OCI-LY1 (cell line): Measurements from ENCODE around the gene PARD3.

ENCODE experiments used
- H2AFZ ChIP-seq: fragments of 200-600 bp; sonication (generic), shearing (Covaris generic); 2 replicates; pipeline ENCODE4 v1.6.0; 2014; ENCODE audit warnings: antibody characterized with exemption, mild to moderate bottlenecking, low read length
- H3F3A ChIP-seq: fragments of 200-600 bp; sonication (generic), shearing (Covaris generic); 2 replicates; pipeline ENCODE4 v1.6.0; 2014; ENCODE audit warnings: mild to moderate bottlenecking, antibody characterized with exemption, low read length, moderate library complexity; ENCODE audit not compliant: insufficient read depth
- H3K27ac ChIP-seq: fragments of 200-600 bp; sonication (generic); 2 replicates; pipeline ENCODE4 v1.5.1; 2014; ENCODE audit warnings: low read length, mixed run types, mild to moderate bottlenecking, low read depth; ENCODE audit not compliant: poor library complexity, severe bottlenecking
- H3K27me3 ChIP-seq: fragments of 200-600 bp; sonication (generic); 2 replicates; pipeline ENCODE4 v1.6.0; 2014; ENCODE audit warnings: antibody characterized with exemption, mild to moderate bottlenecking, low read length, moderate library complexity; ENCODE audit not compliant: insufficient read depth
- H3K36me3 ChIP-seq: fragments of 200-600 bp; sonication (generic); 2 replicates; pipeline ENCODE4 v1.6.1; 2014; ENCODE audit warnings: mild to moderate bottlenecking, antibody characterized with exemption, low read length, moderate library complexity, mixed read lengths; ENCODE audit not compliant: insufficient read depth
- H3K4me1 ChIP-seq: fragments of 200-600 bp; sonication (generic); 2 replicates; pipeline ENCODE4 v1.5.1; 2014; ENCODE audit warnings: mild to moderate bottlenecking, low read length, moderate library complexity; ENCODE audit not compliant: insufficient read depth, severe bottlenecking
- H3K4me2 ChIP-seq: fragments of 200-600 bp; sonication (generic), shearing (Covaris generic); 2 replicates; pipeline ENCODE4 v1.6.1; 2014; ENCODE audit warnings: low read length
- H3K4me3 ChIP-seq: fragments of 200-600 bp; sonication (generic); 2 replicates; pipeline ENCODE4 v1.5.1; 2014; ENCODE audit warnings: low read length, low read depth, mild to moderate bottlenecking, mixed read lengths; ENCODE audit not compliant: poor library complexity, severe bottlenecking
- H3K79me2 ChIP-seq: fragments of 200-600 bp; shearing (Covaris generic); 2 replicates; pipeline ENCODE4 v1.6.1; 2016; ENCODE audit warnings: mixed run types, low read length, mixed read lengths; ENCODE audit not compliant: insufficient read depth
- H3K9ac ChIP-seq: fragments of 200-600 bp; sonication (generic), shearing (Covaris generic); 2 replicates; pipeline ENCODE4 v1.6.1; 2014; ENCODE audit warnings: mild to moderate bottlenecking, low read length, mixed read lengths
- H3K9me2 ChIP-seq: fragments of 200-600 bp; sonication (generic), shearing (Covaris generic); 2 replicates; pipeline ENCODE4 v1.6.1; 2014; ENCODE audit warnings: low read depth, mild to moderate bottlenecking, low read length, mixed read lengths
- H3K9me3 ChIP-seq: fragments of 200-600 bp; shearing (Covaris generic); 2 replicates; pipeline ENCODE4 v1.6.1; 2014; ENCODE audit warnings: low read length, mixed read lengths
- H4K20me1 ChIP-seq: fragments of 200-600 bp; sonication (generic), shearing (Covaris generic); 2 replicates; pipeline ENCODE4 v1.6.0; 2016; ENCODE audit warnings: mild to moderate bottlenecking, low read length; ENCODE audit not compliant: insufficient read depth
- EZH2 ChIP-seq: fragments of 200-600 bp; sonication (generic), shearing (Covaris generic); IDR thresholded peaks from 2 replicates; pipeline ENCODE4 v1.8.0; 2017; ENCODE audit warnings: borderline replicate concordance, mixed run types, mild to moderate bottlenecking, antibody characterized with exemption, low read length, moderate library complexity, mixed read lengths
- TF ChIP-seq, protein P1 (sequence below): fragments of 200-600 bp; sonication (generic), shearing (Covaris generic); IDR thresholded peaks from 2 replicates; pipeline ENCODE4 v1.5.1; 2017; ENCODE audit warnings: mild to moderate bottlenecking, antibody characterized with exemption, low read length, moderate library complexity, mixed read lengths

Gene PARD3

DNA sequence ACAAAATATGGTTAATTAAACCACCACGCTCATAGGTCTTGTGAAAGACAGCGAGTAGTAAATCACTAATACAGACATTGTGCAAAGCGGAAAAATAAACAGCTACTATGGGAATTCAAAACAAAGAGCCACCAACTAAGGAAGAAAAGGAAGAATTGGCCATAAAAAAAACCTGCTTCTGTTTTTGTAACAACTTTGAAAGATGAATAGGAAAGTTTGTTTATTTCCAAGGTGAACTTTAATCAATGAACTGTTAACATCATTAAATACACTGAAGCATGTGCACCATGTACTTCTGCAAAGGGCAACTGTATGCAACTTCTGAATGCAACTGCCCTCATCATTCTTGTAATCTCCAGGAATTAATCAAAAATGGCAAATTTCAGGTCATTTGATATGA, 651.1 kb downstream of the PARD3 start:
- Histone ChIP-seq H3K9ac (no peak overlapping the region), H3K4me2 (no peak overlapping the region), H3K4me3 (no peak overlapping the region), H3K9me2 (no peaks in the 10 kb centered on the region), H3K36me3 (no peaks in the 10 kb centered on the region), H3K27ac (no peak overlapping the region), H3K79me2 (no peaks in the 10 kb centered on the region), H3K9me3 (no peaks in the 10 kb centered on the region), H3K4me1 (no peaks in the 10 kb centered on the region), H3K27me3 (no peaks in the 10 kb centered on the region), H4K20me1 (no peaks in the 10 kb centered on the region), H3F3A (no peaks in the 10 kb centered on the region), H2AFZ (no peak overlapping the region)
- no peak for TF ChIP-seq EZH2
- TF ChIP-seq, protein P1, sequence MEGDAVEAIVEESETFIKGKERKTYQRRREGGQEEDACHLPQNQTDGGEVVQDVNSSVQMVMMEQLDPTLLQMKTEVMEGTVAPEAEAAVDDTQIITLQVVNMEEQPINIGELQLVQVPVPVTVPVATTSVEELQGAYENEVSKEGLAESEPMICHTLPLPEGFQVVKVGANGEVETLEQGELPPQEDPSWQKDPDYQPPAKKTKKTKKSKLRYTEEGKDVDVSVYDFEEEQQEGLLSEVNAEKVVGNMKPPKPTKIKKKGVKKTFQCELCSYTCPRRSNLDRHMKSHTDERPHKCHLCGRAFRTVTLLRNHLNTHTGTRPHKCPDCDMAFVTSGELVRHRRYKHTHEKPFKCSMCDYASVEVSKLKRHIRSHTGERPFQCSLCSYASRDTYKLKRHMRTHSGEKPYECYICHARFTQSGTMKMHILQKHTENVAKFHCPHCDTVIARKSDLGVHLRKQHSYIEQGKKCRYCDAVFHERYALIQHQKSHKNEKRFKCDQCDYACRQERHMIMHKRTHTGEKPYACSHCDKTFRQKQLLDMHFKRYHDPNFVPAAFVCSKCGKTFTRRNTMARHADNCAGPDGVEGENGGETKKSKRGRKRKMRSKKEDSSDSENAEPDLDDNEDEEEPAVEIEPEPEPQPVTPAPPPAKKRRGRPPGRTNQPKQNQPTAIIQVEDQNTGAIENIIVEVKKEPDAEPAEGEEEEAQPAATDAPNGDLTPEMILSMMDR: no peak

DNA sequence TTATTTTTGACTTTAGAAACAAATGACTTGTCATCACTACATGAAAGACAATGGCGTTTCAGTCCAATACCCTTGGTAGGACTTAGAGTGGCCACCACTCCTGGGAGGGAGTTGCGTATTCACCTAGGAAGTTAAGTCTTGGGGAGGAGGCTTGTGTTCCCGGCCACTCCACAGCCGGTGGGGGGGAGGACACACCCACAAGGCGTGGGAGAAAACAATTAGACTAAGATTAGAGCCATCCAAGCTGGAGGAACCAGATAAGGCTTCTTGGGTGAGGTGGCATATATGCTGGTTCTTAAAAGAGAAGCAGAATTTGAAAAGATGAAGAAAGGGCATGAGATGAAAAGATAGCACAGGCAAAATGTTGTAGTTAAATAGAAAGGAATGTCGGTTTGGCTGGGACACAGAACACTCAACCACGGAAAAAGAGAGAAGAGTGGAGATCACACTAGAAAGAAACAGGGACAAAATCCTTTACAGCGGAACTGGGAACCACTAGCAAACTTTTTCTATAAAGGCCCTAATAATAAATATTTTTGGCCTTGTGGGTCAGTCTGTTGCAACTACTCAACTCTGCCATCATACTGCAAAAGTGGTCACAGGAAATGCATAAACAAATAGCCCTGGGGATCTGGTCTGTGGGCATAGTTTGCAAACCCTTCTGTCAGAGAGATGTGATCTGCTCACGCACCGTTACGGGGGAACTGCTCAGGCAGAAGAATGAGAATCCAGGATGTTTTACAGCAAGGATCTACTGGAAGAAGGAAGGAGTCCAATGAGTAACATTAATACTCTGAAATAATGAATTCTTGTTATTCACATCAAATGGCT, 651.8 kb downstream of the PARD3 start:
- Histone ChIP-seq H3K9ac (no peak overlapping the region), H3K27ac (no peak overlapping the region), H3K9me3 (no peaks in the 10 kb centered on the region), H3K36me3 (no peaks in the 10 kb centered on the region), H3K27me3 (no peaks in the 10 kb centered on the region), H3K9me2 (no peaks in the 10 kb centered on the region), H4K20me1 (no peaks in the 10 kb centered on the region), H3K4me2 (no peak overlapping the region), H2AFZ (no peak overlapping the region), H3K79me2 (no peaks in the 10 kb centered on the region), H3K4me1 (no peaks in the 10 kb centered on the region), H3K4me3 (no peak overlapping the region), H3F3A (no peaks in the 10 kb centered on the region)
- TF ChIP-seq, protein P1: no peak
- no peak for TF ChIP-seq EZH2

DNA sequence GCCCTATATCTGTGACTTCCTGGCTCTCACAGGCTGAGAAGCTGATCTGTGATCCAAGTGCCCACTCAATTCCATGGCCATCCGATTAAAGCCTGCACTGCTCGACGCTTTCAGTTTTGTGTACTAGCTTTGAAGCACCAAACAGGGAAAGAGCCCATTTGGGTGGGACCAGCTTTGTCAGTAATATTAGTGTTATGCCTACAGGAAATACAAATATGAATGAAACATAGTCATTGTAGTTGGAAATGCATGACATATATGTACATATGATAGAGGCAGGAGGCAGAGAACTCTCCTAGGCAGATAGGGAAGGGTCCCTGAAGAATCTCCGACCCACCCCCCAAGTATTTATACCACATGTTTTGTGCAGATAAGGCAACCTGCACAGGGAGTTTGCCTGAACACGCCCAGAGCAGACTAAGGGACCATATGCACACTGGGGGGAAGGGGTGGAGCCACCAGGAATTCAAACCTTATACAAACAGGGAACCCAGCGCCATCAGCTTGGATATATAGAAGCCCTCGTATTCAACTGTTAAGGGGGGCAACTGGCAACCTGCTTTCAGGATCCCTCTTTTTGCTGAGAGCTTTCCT, 653.2 kb downstream of the PARD3 start:
- Histone ChIP-seq H3K4me2 (no peak overlapping the region), H3K9me2 (no peaks in the 10 kb centered on the region), H3K4me1 (no peaks in the 10 kb centered on the region), H2AFZ (no peak overlapping the region), H3K79me2 (no peaks in the 10 kb centered on the region), H3K9ac (no peak overlapping the region), H3K27me3 (no peaks in the 10 kb centered on the region), H3K27ac (no peak overlapping the region), H3K4me3 (no peak overlapping the region), H3K9me3 (no peaks in the 10 kb centered on the region), H3K36me3 (no peaks in the 10 kb centered on the region), H3F3A (no peaks in the 10 kb centered on the region), H4K20me1 (no peaks in the 10 kb centered on the region)
- no peak for TF ChIP-seq EZH2
- TF ChIP-seq, protein P1: no peak
